H1 (cell line): Measurements from ENCODE around the gene SYPL1. TPM values are rescaled to one million over a fixed set of nuclear protein-coding genes. Genes with fewer than 3 reads are reported as not detected.

Source experiments
- CBX8 ChIP-seq: fragments of 300-800, 300-1000 bp; sonication (generic); IDR thresholded peaks from 2 replicates; pipeline ENCODE4 v1.7.1; 2016; ENCODE audit warnings: low read depth, low read length, borderline replicate concordance
- KDM4A ChIP-seq: IDR thresholded peaks from one replicate; pipeline ENCODE4 v1.7.1; 2012; ENCODE audit warnings: low read depth, mild to moderate bottlenecking, moderate library complexity, low read length, inconsistent platforms; ENCODE audit not compliant: severe bottlenecking
- PHF8 ChIP-seq: fragments of 200-600 bp; sonication (generic); conservative IDR thresholded peaks from 2 replicates; pipeline ENCODE4 v1.7.1; 2012; ENCODE audit warnings: low read depth, mild to moderate bottlenecking, inconsistent platforms, low read length, moderate library complexity
- SAP30 ChIP-seq: fragments of 300-600 bp; sonication (generic); IDR thresholded peaks from 2 replicates; pipeline ENCODE4 v1.7.1; 2012; ENCODE audit warnings: low read length, moderate library complexity, mild to moderate bottlenecking, inconsistent platforms; ENCODE audit not compliant: insufficient read depth, insufficient replicate concordance
- SIX5 ChIP-seq: IDR thresholded peaks from 2 replicates; pipeline ENCODE4 v1.6.1; 2011; ENCODE audit warnings: mild to moderate bottlenecking, low read depth, low read length
- TCF12 ChIP-seq: IDR thresholded peaks from 2 replicates; pipeline ENCODE4 v1.6.1; 2011; ENCODE audit warnings: low read depth, mild to moderate bottlenecking, low read length
- polyA plus RNA-seq, 7 experiments: library from polyadenylated mRNA; depleted of rRNA in 3 of 7; stranded (reverse) in 5 of 7; unstranded in 2 of 7; fragments of >200 nt in 5 of 7; fragments of 200-250 nt in 2 of 7; gene quantifications; 1 replicate in 5 of 7; 2 replicates in 1 of 7; 4 replicates in 1 of 7; pipeline versions ENCODE4 v1.2.1 to v1.2.3, GENCODE V29; 2011 to 2013; ENCODE audit warnings: missing spikeins in 2 of 7, mixed read lengths in 2 of 7
- total RNA-seq: library from RNA; stranded (reverse); fragmentation: NEBNext Ultra II Directional; extraction: Animal tissue kit (Norgen Biotek cat#: 25700); gene quantifications from 2 replicates; pipeline ENCODE4 v1.2.1, GENCODE V29; 2021

The SYPL1 gene
- total and polyA plus RNA-seq, 2 of the 8 experiments (the other 6 are each of a cell fraction or from before 2014, with no cell fraction given), result 44.9 to 57.7 TPM

DNA sequence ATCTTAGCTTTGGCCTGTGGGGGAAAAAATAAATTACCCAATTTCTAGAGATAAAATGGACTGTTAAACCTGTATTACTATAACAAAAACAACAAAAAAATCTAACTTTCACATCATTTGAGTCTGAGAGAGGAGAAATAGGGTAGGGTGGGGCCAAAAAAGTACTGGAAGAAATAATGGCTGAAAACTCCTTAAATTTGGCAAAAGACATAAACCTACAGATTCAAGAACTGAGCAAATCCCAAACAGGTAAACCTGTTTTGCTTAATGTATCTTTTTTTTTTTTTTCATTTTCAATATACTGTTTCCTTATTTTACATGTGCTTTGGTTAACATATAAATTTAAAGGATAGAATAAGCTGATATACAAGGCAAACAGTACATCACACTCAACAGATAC, 27.1 kb downstream of the SYPL1 start (continued):
- TF ChIP-seq SAP30, result no peak
- TF ChIP-seq SIX5, result no peak
- TF ChIP-seq KDM4A, result no peak
- TF ChIP-seq PHF8, result no peak
- TF ChIP-seq TCF12, result no peak
- TF ChIP-seq CBX8, result no peak
